ENCODE results near the gene SPON1. TPM values are rescaled to one million over a fixed set of nuclear protein-coding genes. Genes with fewer than 3 reads are reported as not detected.
"Not testable (repeated sequence)": the region's sequence is repeated elsewhere in the genome, so short reads cannot be mapped to it uniquely, and the experiment has no call there.

Gene SPON1
- total RNA-seq, 1 experiment from 2014 or later: 0.10 TPM

- H3K4me1 ChIP-seq (ENCODE audit: control insufficient read depth, insufficient read depth, low read length): no peaks in the 10 kb centered on the region
- ATAC-seq (no peak), DNase-seq (ENCODE audit: low read depth, low spot score) (no peak)
- H3K27me3 ChIP-seq (ENCODE audit: control insufficient read depth, insufficient read depth, low read length): no peaks in the 10 kb centered on the region
- H3K9me3 ChIP-seq (ENCODE audit: control insufficient read depth, insufficient read depth, low read depth, low read length): no peaks in the 10 kb centered on the region
- ChIA-PET CTCF (no interaction called here), POLR2A (no interaction called here)
- no TSS peak for BruUV-seq (replicated peaks)
- no peak overlapping the region for H3K4me3 ChIP-seq (ENCODE audit: low read depth in 2 of 2, low read length in 2 of 2)
- in situ Hi-C loops (cut with HindIII; ENCODE audit: low pct_unique_long_range_greater_than_20kb, low sequenced_read_pairs): no loop called here
- intact Hi-C loops (cut with micrococcal nuclease; ENCODE audit: unreplicated experiment): no loop called here
- no peaks in the 10 kb centered on the region for H3K36me3 ChIP-seq (ENCODE audit: control insufficient read depth, insufficient read depth, low read length)
- TF ChIP-seq SIN3A (IDR thresholded peaks at IDR 0.05; ENCODE audit: borderline replicate concordance, insufficient read depth, low read depth, low read length): no peak
- TF ChIP-seq REST (IDR thresholded peaks at IDR 0.05; ENCODE audit: insufficient read depth in 1 of 2, low read depth in 2 of 2, low read length in 1 of 2): no peak
- H3K27ac ChIP-seq (ENCODE audit: low read length): no peak overlapping the region
Measured at GRCh38 chr11:13931356-13931755, 31.2 kb upstream of the SPON1 start.

GRCh38 chr11:13937154-13937553 lies 25.4 kb upstream of the SPON1 start:
- H3K9me3 ChIP-seq (ENCODE audit: control insufficient read depth, insufficient read depth, low read depth, low read length); H3K27ac ChIP-seq (ENCODE audit: low read length); intact Hi-C loops (cut with micrococcal nuclease; ENCODE audit: unreplicated experiment); DNase-seq (ENCODE audit: low read depth, low spot score); H3K4me1 ChIP-seq (ENCODE audit: control insufficient read depth, insufficient read depth, low read length); in situ Hi-C loops (cut with HindIII; ENCODE audit: low pct_unique_long_range_greater_than_20kb, low sequenced_read_pairs); CTCF ChIA-PET; ATAC-seq; POLR2A ChIA-PET; H3K27me3 ChIP-seq (ENCODE audit: control insufficient read depth, insufficient read depth, low read length); H3K4me3 ChIP-seq (ENCODE audit: low read depth in 2 of 2, low read length in 2 of 2); BruUV-seq (replicated peaks); H3K36me3 ChIP-seq (ENCODE audit: control insufficient read depth, insufficient read depth, low read length): not testable (repeated sequence)

GRCh38 chr11:13938829-13939228 lies 23.7 kb upstream of the SPON1 start:
- H3K36me3 ChIP-seq (ENCODE audit: control insufficient read depth, insufficient read depth, low read length); H3K27me3 ChIP-seq (ENCODE audit: control insufficient read depth, insufficient read depth, low read length); in situ Hi-C loops (cut with HindIII; ENCODE audit: low pct_unique_long_range_greater_than_20kb, low sequenced_read_pairs); intact Hi-C loops (cut with micrococcal nuclease; ENCODE audit: unreplicated experiment); POLR2A ChIA-PET; H3K27ac ChIP-seq (ENCODE audit: low read length); ATAC-seq; DNase-seq (ENCODE audit: low read depth, low spot score); H3K4me1 ChIP-seq (ENCODE audit: control insufficient read depth, insufficient read depth, low read length); BruUV-seq (replicated peaks); H3K4me3 ChIP-seq (ENCODE audit: low read depth in 2 of 2, low read length in 2 of 2); H3K9me3 ChIP-seq (ENCODE audit: control insufficient read depth, insufficient read depth, low read depth, low read length); CTCF ChIA-PET: not testable (repeated sequence)

GRCh38 chr11:13939961-13940906 lies 22.3 kb upstream of the SPON1 start:
- Histone ChIP-seq H3K27ac (ENCODE audit: low read length) (no peak overlapping the region), H3K36me3 (ENCODE audit: control insufficient read depth, insufficient read depth, low read length) (no peaks in the 10 kb centered on the region), H3K9me3 (ENCODE audit: control insufficient read depth, insufficient read depth, low read depth, low read length) (no peaks in the 10 kb centered on the region), H3K4me3 (ENCODE audit: low read depth in 2 of 2, low read length in 2 of 2) (no peak overlapping the region), H3K27me3 (ENCODE audit: control insufficient read depth, insufficient read depth, low read length) (peaks cover 3% of the 10 kb centered on the region; the same call in 1 of the 2 replicates), H3K4me1 (ENCODE audit: control insufficient read depth, insufficient read depth, low read length) (no peaks in the 10 kb centered on the region)
- peak; percentile 66 for ATAC-seq
- ChIA-PET CTCF (no interaction called here), POLR2A (no interaction called here)
- intact Hi-C loops (cut with micrococcal nuclease; ENCODE audit: unreplicated experiment): no loop called here
- DNase-seq (ENCODE audit: low read depth, low spot score): no peak
- in situ Hi-C loops (cut with HindIII; ENCODE audit: low pct_unique_long_range_greater_than_20kb, low sequenced_read_pairs): no loop called here
- no peak for TF ChIP-seq CTCF (IDR thresholded peaks at IDR 0.05)
- no peak for TF ChIP-seq SIN3A (IDR thresholded peaks at IDR 0.05; ENCODE audit: borderline replicate concordance, insufficient read depth, low read depth, low read length)
- TF ChIP-seq REST (IDR thresholded peaks at IDR 0.05; ENCODE audit: insufficient read depth in 1 of 2, low read depth in 2 of 2, low read length in 1 of 2): no peak
- no peak for TF ChIP-seq POLR2AphosphoS5 (IDR thresholded peaks at IDR 0.05; ENCODE audit: low read depth, low read length)
- no peak for TF ChIP-seq TCF7L2 (IDR thresholded peaks at IDR 0.05; ENCODE audit: low read depth, low read length)
- no TSS peak for BruUV-seq (replicated peaks)
